ENCODE data around the gene JAK1.

GRCh38 chr1:64882574-64883255, 83.6 kb downstream of the JAK1 start:
- no peak for TF ChIP-seq GATA2 (IDR thresholded peaks at IDR 0.05; ENCODE audit: low read depth, low read length)
- TF ChIP-seq GATA3 (IDR thresholded peaks at IDR 0.05; ENCODE audit: low read depth, low read length) = no peak

Data from SH-SY5Y (cell line).